Nephron (organoid): ENCODE measurements around the gene KIRREL3.

ENCODE experiments used
- H3K27ac Mint-ChIP-seq, 3 experiments: 2 replicates each; pipeline ENCODE4 v1.8.0; 2020; ENCODE audit warnings: mixed read lengths in 3 of 3, mild to moderate bottlenecking in 2 of 3, moderate library complexity in 1 of 3
- H3K27me3 Mint-ChIP-seq: 2 replicates; pipeline ENCODE4 v1.8.0; 2021; ENCODE audit warnings: low read depth, mild to moderate bottlenecking, moderate library complexity, mixed read lengths
- H3K36me3 Mint-ChIP-seq: 2 replicates; pipeline ENCODE4 v1.8.0; 2020; ENCODE audit warnings: low read depth, mixed read lengths
- H3K4me1 Mint-ChIP-seq: 2 replicates; pipeline ENCODE4 v1.8.0; 2020; ENCODE audit warnings: mixed read lengths
- H3K4me3 Mint-ChIP-seq, 3 experiments: 2 replicates each; pipeline ENCODE4 v1.8.0; 2020; ENCODE audit warnings: mild to moderate bottlenecking in 3 of 3, mixed read lengths in 3 of 3, moderate library complexity in 2 of 3
- H3K9me3 Mint-ChIP-seq: 2 replicates; pipeline ENCODE4 v1.8.0; 2020; ENCODE audit warnings: mixed read lengths
- CTCF ChIP-seq, 3 experiments: fragments of 200-600 bp; sonication (generic); IDR thresholded peaks; one replicate each; pipeline ENCODE4 v1.5.0; 2021; ENCODE audit warnings: antibody characterized with exemption in 3 of 3; ENCODE audit not compliant: unreplicated experiment in 3 of 3

KIRREL3 gene

GRCh38 chr11:127037596-127037995 lies 37.0 kb upstream of the KIRREL3 start:
- Mint-ChIP-seq H3K36me3 (no peaks in the 10 kb centered on the region), H3K27ac (no peak overlapping the region), H3K9me3 (no peaks in the 10 kb centered on the region), H3K4me1 (no peaks in the 10 kb centered on the region), H3K4me3 (no peak overlapping the region), H3K27me3 (peaks cover 4% of the 10 kb centered on the region)
- no peak for TF ChIP-seq CTCF (IDR thresholded peaks at IDR 0.05; ENCODE audit: unreplicated experiment in 3 of 3)

- Mint-ChIP-seq H3K9me3 (no peaks in the 10 kb centered on the region), H3K27me3 (peaks cover 4% of the 10 kb centered on the region), H3K36me3 (no peaks in the 10 kb centered on the region), H3K27ac (no peak overlapping the region), H3K4me3 (no peak overlapping the region), H3K4me1 (no peaks in the 10 kb centered on the region)
- TF ChIP-seq CTCF (IDR thresholded peaks at IDR 0.05; ENCODE audit: unreplicated experiment in 3 of 3): no peak
Measured at GRCh38 chr11:127037001-127037400, 36.4 kb upstream of the KIRREL3 start.

- Mint-ChIP-seq H3K9me3 (no peaks in the 10 kb centered on the region), H3K27ac (no peak overlapping the region), H3K27me3 (peaks cover 8% of the 10 kb centered on the region)
Measured at GRCh38 chr11:127035824-127036223, 35.3 kb upstream of the KIRREL3 start.

GRCh38 chr11:127034973-127035372 lies 34.4 kb upstream of the KIRREL3 start:
- Mint-ChIP-seq H3K27ac (no peak overlapping the region), H3K9me3 (no peaks in the 10 kb centered on the region), H3K4me1 (no peaks in the 10 kb centered on the region), H3K27me3 (peaks cover 8% of the 10 kb centered on the region), H3K4me3 (no peak overlapping the region), H3K36me3 (no peaks in the 10 kb centered on the region)
- no peak for TF ChIP-seq CTCF (IDR thresholded peaks at IDR 0.05; ENCODE audit: unreplicated experiment in 3 of 3)

More at GRCh38 chr11:127035824-127036223, 35.3 kb upstream of the KIRREL3 start:
- no peak overlapping the region for H3K4me3 Mint-ChIP-seq
- H3K4me1 Mint-ChIP-seq: no peaks in the 10 kb centered on the region
- H3K36me3 Mint-ChIP-seq: no peaks in the 10 kb centered on the region
- TF ChIP-seq CTCF (IDR thresholded peaks at IDR 0.05; ENCODE audit: unreplicated experiment in 3 of 3): no peak

GRCh38 chr11:127028648-127029047 lies 28.1 kb upstream of the KIRREL3 start:
- Mint-ChIP-seq H3K27ac (no peak overlapping the region), H3K4me3 (no peak overlapping the region), H3K9me3 (no peaks in the 10 kb centered on the region), H3K36me3 (no peaks in the 10 kb centered on the region), H3K4me1 (no peaks in the 10 kb centered on the region), H3K27me3 (peaks cover 4% of the 10 kb centered on the region)
- no peak for TF ChIP-seq CTCF (IDR thresholded peaks at IDR 0.05; ENCODE audit: unreplicated experiment in 3 of 3)

GRCh38 chr11:127027789-127028188 lies 27.2 kb upstream of the KIRREL3 start:
- TF ChIP-seq CTCF (IDR thresholded peaks at IDR 0.05; ENCODE audit: unreplicated experiment in 3 of 3): no peak
- no peaks in the 10 kb centered on the region for H3K36me3 Mint-ChIP-seq
- H3K4me3 Mint-ChIP-seq: no peak overlapping the region
- H3K4me1 Mint-ChIP-seq: no peaks in the 10 kb centered on the region
- no peak overlapping the region for H3K27ac Mint-ChIP-seq
- H3K9me3 Mint-ChIP-seq: no peaks in the 10 kb centered on the region
- peaks cover 4% of the 10 kb centered on the region for H3K27me3 Mint-ChIP-seq
